ENCODE results near the gene D2HGDH. TPM values are rescaled to one million over a fixed set of nuclear protein-coding genes. Genes with fewer than 3 reads are reported as not detected.
"Not testable (repeated sequence)": the region's sequence is repeated elsewhere in the genome, so short reads cannot be mapped to it uniquely, and the experiment has no call there.

The D2HGDH gene
- total RNA-seq, 1 donor from 2014 or later = 13.9 TPM

DNA sequence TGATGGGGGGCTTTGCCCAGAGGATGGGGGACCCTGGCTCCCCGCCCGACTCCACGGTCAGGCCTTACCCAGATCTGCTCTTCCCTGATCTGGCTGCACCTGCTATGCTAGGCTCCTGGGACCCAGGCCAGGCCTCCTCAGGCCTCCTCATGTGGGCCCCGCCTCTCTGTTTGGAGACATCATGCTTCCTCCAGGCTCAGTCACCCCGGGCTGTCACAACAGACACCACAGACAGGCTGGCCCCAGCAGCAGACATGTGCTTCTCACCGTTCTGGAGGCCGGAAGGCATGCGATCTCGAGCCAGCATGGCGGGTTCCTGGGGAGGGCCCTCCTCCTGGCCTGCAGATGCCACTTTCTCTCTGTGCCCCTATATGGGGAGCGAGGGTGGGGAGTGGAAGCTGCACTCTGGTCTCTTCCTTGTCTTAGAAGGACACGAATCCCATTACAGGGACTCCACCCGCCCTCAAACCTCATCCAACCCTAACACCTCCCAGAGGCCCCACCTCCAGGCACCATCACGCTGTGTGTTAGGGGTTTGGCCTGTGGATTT lies 63.7 kb downstream of the D2HGDH start:
- DNase-seq (ENCODE audit: low read depth) = no peak
- no peak overlapping the region for H3K4me3 ChIP-seq (ENCODE audit: low read depth, low read length)
- no peak for TF ChIP-seq CTCF (conservative IDR thresholded peaks at IDR 0.05; ENCODE audit: low read depth, low read length)

DNA sequence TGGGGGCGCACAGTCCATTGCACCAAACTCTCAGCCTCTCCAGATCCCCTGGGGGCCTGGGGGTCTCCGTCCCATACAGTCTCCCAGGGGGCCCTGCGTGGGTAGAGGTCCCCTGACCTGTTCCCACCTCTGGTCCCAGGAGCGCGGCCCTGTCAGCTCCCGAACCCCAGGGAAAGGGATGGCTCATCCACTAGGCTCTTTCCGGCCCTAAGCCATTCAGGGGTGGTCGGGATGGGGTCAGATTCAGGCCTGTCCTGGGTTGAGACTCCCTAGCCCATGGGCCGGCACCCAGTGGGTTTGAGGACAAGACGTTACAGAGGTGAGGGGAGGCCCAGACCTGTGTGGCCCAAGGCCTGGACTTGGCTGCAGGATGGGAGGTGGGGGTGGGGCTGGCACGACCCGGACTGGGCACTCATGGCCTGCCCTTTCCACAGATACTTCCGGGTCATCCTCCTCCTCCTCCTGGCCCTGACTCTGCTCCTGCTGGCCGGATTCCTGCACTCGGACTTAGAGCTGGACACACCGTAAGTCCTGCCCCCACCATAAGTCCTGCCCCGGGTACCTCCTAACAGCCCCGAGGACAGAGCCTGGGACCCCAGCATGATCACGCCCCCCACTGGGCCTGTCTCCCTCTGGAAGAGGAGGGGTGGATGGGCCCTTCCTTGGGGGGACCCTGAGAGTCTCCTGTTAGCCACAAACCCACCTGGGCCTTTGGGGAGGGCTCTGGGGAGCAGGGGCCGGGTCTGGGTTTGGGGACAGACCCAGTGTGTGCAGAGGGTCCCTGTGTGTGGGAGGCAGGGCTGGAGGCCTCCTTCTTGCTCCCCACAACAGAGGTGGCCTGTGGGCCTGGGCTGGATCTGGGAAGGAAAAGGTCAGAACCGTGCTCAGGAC lies 64.4 kb downstream of the D2HGDH start:
- no peak for DNase-seq (ENCODE audit: low read depth)
- TF ChIP-seq CTCF (conservative IDR thresholded peaks at IDR 0.05; ENCODE audit: low read depth, low read length) = no peak
- no peak overlapping the region for H3K4me3 ChIP-seq (ENCODE audit: low read depth, low read length)

- TF ChIP-seq CTCF (conservative IDR thresholded peaks at IDR 0.05; ENCODE audit: low read depth, low read length) = no peak
- no peak for DNase-seq (ENCODE audit: low read depth)
- no peak overlapping the region for H3K4me3 ChIP-seq (ENCODE audit: low read depth, low read length)
These were observed 65.2 kb downstream of the D2HGDH start for GRCh38 chr2:241799522-241800197.

DNA sequence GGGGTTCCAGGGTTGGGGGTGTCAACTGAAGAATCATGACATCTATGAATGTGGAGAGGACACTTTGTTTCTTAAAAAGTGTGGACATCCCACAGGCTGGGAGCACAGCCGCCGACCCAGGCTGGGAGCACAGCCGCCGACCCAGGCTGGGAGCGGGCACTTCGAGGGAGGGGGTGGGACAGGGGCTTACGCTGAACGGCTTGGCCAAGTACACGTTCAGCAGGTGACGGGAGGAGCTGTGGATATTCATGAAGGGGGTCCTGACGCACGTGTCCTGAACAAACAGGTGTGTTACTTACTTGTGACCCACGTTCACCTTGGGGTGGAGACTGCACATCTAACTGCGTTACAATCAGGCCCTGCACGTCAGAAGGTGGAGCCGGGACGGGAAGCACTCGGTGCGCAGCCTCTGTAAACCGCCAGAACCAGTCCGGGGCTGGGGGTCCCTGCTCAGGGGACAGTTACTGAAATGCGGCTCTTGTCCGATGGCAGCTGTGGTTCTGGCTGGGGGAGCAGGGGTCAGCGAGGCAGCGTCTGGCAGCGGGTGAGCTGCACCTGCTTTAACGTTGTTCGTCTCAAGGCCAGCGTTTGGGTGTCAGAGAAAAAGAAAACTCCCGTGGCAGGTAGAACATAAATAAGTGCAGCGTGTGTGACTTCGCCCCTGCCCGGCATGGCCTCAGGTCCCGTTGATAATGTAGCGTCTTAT lies 65.9 kb downstream of the D2HGDH start:
- not testable (repeated sequence) for H3K4me3 ChIP-seq (ENCODE audit: low read depth, low read length); DNase-seq (ENCODE audit: low read depth)

- no peak overlapping the region for H3K4me3 ChIP-seq (ENCODE audit: low read depth, low read length)
- TF ChIP-seq CTCF (conservative IDR thresholded peaks at IDR 0.05; ENCODE audit: low read depth, low read length) = no peak
- DNase-seq (ENCODE audit: low read depth) = no peak
These were observed 67.4 kb downstream of the D2HGDH start for GRCh38 chr2:241801611-241802420.

DNA sequence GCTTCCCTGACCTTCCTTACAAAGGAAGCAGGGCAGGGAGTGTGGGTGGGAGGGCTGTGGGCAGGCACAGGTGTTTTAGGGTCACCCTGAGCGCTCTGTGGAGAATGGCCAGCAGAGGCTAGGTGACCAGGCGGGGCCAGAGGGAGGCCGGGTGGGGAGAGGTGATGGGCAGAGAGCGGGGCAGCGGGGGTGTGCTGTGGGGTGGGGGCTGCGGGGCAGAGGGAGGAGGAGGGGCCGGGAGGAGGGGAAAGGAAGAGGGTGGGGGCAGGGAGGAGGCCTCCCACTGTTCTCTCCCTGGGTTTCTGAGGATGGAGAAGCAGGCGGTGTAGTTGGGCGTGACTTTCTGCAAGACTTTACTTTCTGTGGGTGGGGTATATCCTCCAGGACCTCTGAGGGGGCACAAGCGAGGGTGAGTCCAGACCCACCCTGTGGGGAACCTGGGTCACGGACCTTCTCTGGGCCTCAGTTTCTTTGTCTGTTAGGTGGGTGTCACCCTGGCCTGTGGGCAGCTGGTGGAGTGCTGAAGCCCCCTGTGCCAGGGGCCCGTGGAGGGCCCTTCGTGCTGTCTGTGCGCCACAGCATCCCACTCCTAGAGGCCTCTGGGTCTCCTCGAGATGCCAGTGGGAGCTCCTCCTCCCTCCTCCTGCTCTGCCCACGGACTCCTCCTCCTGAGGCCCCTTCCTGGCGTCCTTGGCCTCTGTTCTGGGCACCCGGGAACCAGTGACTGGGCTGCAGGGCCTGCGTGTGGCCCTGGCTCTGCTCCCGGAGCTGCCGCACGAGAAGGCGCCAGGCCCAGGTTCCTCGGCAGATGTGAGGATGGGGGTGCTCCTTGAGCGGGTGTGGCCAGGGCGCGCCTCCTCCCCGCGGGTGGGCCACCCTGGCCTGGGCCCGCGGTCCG lies 68.2 kb downstream of the D2HGDH start:
- DNase-seq (ENCODE audit: low read depth) = no peak
- no peak overlapping the region for H3K4me3 ChIP-seq (ENCODE audit: low read depth, low read length)
- TF ChIP-seq CTCF (conservative IDR thresholded peaks at IDR 0.05; ENCODE audit: low read depth, low read length) = no peak
